ENCODE data around the gene ARNT2.

DNA sequence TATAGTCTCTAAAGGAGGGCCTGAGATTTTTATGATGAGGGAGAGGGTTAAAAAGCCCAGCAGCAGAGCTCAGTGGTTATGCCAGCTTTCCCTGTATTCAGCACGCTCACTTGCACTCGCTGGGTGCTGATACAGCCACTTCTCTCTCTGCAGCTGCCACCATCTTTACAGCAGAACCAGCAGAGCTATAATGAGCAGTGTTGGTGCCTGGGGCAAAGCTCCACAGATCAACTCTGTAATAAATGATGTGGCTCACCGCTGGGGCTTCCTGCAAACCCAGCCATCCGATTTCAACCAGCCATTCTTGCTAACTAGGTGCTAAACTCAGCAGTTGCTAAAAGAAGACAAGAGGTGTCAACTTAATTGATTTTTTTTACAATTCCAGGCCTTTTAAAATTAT, 48.0 kb downstream of the ARNT2 start:
- no peak for TF ChIP-seq CTCF (IDR thresholded peaks at IDR 0.05)
- TF ChIP-seq POLR2A (IDR thresholded peaks at IDR 0.05) = no peak
